GM21576 (cell line): Measurements from ENCODE around the gene STK32C.
"Not testable (repeated sequence)": the region's sequence is repeated elsewhere in the genome, so short reads cannot be mapped to it uniquely, and the experiment has no call there.

Experiments used
- ATAC-seq: cut with Tn5 transposase; IDR thresholded peaks from one replicate; pipeline ENCODE4 v1.9.1; 2021; ENCODE audit warnings: mild to moderate bottlenecking, moderate library complexity; ENCODE audit not compliant: unreplicated experiment

The STK32C gene

DNA sequence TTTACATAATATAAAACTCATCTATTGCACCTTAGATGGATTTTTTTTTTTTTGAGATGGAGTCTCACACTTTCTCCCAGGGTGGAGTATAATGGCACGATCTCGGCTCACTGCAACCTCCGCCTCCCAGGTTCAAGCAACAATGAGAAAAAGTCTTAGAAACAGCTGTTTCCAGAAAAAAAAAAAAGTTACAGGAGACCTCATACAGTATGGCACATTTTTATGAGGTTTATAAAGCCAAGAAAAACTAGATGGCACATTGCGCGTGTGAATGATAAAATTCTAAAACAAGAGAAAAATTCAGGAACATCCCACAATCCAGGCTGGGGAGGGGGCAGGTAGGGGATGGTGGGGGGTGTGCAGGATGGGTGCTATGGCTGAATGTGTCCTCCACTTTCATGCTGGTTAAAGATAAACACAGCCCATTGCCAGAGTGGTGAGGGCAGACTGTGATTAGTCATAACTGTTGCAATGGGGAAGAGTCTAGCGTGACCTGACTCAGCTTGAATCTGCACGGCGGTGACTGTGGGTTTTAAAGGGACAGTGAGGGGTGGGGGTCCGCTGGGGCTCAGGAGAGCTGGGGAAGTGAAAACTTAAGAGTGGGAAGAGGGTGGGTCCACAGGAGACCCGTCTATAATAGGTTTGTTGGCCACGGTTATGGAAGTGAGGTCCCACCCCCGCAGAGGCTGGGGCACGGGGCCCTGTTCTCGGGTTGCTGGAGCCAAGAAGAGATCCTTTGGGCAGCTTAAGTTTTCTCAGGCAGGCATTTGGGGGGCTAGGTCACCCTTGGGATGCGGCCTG, 12.3 kb upstream of the STK32C start:
- ATAC-seq: peak; percentile 98

DNA sequence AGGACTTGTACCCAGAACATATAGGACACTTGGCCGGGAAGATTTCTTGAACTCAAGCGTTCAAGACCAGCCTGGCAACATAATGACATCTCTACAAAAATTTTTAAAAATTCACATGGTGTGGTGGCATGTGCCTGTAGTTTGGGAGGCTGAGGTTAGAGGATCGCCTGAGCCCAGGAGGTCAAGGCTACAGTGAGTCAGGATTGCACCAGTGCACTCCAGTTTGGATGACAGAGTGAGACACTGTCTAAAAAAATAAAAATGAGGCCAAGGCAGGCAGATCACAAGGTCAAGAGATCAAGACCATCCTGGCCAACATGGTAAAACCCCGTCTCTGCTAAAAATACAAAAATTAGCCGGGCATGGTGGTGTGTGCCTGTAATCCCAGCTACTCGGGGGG, 9.7 kb upstream of the STK32C start:
- not testable (repeated sequence) for ATAC-seq

- no peak for ATAC-seq
Measured at GRCh38 chr10:132316133-132316532, 8.4 kb upstream of the STK32C start.

DNA sequence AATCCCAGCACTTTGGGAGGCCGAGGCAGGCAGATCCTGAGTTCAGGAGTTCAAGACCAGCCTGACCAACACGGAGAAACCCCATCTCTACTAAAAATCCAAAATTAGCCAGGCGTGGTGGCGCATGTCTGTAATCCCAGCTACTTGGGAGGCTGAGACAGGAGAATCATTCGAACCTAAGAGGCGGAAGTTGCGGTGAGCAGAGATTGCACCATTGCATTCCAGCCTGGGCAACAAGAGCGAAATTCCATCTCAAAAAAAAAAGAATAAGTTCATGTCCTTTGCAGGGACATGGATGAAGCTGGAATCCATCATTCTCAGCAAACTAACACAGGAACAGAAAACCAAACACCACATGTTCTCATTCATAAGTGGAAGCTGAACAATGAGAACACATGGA, 7.1 kb upstream of the STK32C start:
- not testable (repeated sequence) for ATAC-seq

DNA sequence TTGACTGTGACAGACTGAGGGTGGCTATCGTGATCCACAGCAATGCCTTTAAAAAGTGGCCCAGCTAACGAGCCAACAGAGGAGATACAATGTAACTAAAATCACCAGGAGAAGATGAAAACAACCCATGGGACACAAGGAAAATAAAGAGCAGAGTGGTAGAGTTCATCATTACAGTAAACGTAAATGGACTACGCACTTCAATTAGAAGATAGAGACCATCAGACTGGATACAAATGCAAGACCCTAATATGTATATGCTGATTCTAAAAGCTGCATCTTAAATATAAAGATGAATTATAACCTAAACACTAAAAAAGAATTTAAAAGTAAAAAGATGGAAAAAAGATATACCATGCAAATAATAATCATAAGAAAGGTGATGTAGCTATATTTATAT, 6.6 kb upstream of the STK32C start:
- ATAC-seq: no peak

DNA sequence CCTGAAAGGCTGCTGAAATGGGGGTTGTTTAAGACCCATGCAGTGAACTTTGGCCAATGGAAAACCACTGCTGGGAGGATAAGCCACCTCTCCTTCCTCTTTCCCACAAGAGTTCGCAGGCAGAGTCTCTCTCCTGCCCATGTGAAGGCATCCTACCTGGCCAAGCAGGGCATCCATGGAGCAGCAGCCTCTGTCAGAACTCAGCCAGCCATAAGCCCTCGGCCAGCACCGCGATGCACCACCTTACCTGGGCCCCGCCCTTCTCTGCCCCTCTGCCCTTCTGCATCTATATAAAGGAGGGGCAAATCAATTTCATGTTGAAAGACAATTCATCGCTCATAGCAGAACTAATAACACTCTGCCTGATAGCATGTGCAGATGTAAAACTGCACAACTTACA, 6.1 kb upstream of the STK32C start:
- no peak for ATAC-seq

DNA sequence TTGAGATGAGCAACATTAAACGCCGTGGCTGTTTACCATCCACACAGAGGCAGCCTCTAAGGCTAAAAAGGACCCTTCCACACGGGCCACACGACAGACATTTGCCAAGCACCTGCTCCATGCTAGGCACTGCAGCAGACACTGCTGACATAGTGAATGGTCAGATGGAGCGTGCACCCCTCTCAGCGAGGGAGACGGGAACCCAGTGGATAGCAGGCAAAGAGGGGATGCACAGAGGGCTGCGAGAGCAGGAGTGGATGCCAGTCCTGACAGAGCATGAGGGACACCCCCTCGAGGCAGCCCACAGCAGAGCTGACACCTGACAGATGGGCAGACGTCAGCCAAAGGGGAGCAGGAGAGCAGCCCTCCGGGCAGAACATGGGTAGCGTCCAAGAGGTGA, 5.6 kb upstream of the STK32C start:
- no peak for ATAC-seq

- no peak for ATAC-seq
Measured at GRCh38 chr10:132311338-132311939, 3.7 kb upstream of the STK32C start.

GRCh38 chr10:132310701-132311337, 3.1 kb upstream of the STK32C start:
- no peak for ATAC-seq

DNA sequence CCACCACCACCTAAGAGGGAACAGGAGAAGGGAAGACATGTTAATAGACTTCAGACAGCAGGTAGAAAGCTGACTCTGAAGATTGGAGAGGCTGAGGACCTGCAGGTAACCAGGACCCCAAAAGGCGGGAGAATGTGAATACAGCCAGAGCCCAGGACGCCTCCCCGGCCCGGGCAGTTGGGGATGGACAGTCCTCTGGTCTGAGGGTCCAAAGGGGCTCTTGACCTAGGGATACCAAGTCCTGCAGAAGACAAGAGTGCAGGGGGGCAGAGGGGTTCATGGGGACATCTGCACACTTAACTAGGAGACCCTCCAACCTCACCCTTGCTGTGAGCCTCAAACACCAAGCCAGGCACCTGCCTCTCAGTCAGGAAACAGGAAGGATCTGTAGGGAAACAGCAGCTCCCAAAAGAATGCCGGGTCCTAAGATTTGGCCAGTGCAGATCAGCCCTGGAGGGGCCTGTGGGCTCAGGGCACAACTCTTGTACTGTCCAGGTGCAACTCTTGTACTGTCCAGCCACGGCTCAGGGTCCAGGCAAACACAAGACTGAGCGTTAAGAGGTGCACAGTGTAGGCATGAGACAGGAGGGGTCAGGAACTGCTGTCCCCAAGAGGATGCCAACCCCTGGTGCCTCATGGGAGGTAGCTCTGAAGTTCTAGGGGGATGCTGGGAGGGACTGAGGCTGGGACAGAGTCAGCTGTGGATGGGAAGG, 2.3 kb upstream of the STK32C start:
- ATAC-seq: no peak

DNA sequence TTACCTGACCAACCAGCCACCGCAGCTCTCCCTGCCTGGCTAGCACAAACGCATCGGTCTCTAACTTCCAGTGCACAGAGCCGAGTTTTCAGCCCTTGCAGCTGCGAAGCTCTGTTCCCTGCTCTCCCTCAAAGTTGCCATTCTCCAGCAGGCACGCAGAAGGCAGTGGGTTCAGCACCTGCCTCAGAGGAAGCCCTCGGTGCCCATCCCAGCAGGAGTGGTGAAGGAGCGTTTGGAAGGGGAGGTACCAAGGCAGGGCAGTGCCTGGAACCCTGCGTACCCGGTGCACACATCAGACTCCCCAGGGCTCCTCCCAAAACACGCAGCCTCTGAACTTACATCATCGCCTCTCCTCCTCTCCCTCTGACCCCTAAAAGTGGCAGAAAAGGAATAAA, 1.7 kb upstream of the STK32C start:
- no peak for ATAC-seq

DNA sequence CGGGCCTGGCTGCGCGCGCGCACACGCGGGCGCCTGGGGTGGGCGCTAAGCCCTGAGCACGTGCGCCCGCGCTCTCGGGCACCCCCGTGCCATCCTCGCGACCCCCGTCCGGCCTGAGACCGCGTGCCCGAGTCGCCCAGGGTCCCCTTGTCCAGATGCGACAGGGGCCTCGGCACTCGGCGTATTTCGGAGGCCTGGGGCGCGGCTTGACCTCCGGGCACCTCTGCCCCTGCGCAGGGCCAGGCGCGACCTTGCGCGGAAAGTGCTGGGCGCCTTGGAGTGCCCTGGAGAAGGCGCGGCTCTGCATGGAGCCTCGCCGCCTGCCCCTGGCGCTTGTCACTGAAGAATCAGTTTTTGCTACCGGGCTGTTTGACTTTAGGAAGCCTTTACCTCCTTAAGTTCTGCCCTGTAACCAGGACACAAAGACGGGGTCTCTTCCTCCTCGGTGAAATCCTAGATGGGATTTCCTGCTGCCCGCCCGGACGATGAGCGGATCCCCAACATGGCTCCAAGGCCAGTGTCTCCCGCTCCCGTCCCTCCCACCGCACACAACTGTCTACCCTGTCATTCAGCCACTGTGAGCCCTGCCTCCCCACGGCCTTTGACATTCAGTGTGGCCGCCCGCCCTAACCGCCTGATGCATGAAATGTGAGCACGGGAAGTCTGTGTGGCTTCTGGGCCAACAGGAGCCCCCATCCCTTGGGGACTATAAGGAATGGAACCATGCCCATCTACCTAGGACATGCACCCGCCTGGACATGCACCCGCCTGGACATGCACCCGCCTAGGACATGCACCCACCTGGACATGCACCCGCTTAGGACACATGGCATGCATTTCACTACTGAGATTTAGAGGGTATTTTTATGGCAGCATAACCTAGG, 1.1 kb upstream of the STK32C start:
- ATAC-seq: no peak

DNA sequence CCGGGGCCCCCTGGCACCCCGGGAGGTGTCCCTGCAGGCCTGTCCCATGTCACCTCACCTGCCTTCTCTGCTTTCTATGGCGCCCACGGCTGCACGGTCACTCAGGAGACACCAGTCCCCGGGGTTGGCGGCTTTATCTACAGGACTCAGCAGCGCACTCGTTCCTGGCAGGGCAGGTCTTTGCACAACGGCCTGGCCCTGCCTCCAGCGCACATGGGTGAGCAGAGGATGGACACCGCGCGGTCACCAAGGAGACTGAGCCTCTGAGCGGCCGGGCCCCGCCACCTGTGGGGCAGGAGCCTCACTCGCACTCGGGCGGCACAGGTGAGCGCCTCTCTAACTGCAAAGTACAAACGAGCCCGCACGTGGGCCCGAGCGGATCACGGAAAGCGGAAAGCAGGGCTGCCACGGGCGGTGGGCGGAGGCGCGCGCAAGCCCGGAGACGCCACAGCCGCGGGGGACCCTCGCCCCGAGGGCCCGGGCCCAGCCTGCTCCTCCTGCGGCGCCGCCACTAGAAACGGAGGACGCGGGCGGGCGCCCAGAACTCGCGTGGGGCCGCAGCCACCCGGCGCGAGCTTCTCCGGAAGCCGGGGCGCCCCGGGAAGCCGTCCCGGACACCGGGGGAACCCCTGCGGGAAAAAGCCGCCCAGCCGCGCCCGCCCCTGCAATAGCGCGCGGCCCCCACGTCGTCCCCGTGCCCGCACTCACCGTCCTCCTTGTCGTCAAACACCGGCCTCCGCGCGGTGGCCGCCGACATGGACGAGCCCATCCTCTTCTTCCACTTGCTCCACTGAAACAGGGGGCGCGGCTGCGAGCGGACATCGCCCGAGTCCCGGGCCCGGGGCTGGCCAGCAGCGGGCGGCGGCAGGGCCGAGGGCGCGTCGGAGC, 642 bp downstream of the STK32C start:
- peak; percentile 9 for ATAC-seq

GRCh38 chr10:132306343-132306685, 1.4 kb downstream of the STK32C start:
- ATAC-seq: no peak

- ATAC-seq: no peak
Measured at GRCh38 chr10:132305654-132306342, 2.0 kb downstream of the STK32C start.

GRCh38 chr10:132304756-132305509, 2.8 kb downstream of the STK32C start:
- ATAC-seq: no peak

GRCh38 chr10:132303361-132304115, 4.2 kb downstream of the STK32C start:
- ATAC-seq: no peak
